ENCODE results near the gene MAPK12. TPM values are rescaled to one million over a fixed set of nuclear protein-coding genes. Genes with fewer than 3 reads are reported as not detected.

The MAPK12 gene
- polyA plus RNA-seq, 1 experiment, result 51.4 TPM

DNA sequence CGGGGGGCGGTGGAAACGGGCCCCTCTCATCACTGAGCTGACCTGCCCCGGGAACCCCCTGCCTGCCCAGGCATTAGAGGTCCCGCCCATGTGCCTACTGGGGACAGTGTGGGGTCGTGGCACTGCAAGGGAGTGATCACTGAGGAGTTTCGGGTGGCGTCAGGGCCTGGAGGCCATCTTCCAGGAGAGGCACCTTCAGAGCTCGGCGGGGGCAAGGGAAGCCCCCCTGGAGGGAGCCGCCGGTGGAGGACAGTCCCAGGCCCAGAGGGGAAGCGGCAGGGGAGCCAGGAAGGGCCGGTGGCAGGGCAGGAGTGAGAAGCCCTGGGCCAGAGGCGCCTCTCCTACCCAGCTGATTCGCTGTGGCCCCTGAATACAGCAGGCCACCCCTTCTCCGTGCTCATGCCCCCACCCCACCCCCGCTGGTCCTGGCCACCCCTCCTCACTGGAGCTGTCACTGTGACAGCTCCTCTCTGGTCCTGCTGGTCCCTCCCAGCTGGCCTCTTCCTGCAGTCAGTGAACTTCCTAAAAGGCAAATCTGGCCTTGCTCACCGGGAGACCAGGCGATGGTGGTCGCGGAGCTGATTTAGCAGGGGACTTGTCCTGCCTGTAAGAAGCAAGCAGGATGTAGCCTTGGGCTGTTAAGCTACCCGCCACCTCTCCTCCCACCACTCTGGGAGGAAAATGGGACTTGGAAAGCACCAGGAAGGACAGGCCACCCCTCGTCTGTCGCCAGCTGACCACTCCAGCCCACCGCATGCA, 10.7 kb upstream of the MAPK12 start:
- H3K4me3 ChIP-seq (ENCODE audit: low read depth, low read length), result no peak overlapping the region
- POLR2A ChIA-PET, result interaction anchor here (0.7 kb wide), 1 partner anchor 22 kb away, joined by 3 read pairs; no protein-coding TSS in a partner anchor
- H3K36me3 ChIP-seq (ENCODE audit: control insufficient read depth, insufficient read depth, low read length), result peaks cover 21% of the 10 kb centered on the region
- DNase-seq (ENCODE audit: low read depth), result no peak
- H3K27me3 ChIP-seq (ENCODE audit: control insufficient read depth, insufficient read depth, low read length), result no peaks in the 10 kb centered on the region
- TF ChIP-seq, protein P1, sequence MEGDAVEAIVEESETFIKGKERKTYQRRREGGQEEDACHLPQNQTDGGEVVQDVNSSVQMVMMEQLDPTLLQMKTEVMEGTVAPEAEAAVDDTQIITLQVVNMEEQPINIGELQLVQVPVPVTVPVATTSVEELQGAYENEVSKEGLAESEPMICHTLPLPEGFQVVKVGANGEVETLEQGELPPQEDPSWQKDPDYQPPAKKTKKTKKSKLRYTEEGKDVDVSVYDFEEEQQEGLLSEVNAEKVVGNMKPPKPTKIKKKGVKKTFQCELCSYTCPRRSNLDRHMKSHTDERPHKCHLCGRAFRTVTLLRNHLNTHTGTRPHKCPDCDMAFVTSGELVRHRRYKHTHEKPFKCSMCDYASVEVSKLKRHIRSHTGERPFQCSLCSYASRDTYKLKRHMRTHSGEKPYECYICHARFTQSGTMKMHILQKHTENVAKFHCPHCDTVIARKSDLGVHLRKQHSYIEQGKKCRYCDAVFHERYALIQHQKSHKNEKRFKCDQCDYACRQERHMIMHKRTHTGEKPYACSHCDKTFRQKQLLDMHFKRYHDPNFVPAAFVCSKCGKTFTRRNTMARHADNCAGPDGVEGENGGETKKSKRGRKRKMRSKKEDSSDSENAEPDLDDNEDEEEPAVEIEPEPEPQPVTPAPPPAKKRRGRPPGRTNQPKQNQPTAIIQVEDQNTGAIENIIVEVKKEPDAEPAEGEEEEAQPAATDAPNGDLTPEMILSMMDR (IDR thresholded peaks at IDR 0.05; ENCODE audit: insufficient read depth, low read depth, low read length), result no peak
- CTCF ChIA-PET, result interaction anchor here (1.1 to 7.1 kb wide), 11 partner anchors 8 to 69 kb away, joined by 3 to 78 read pairs (median 5); partner anchors contain the start of genes DENND6B, HDAC10 and PLXNB2

DNA sequence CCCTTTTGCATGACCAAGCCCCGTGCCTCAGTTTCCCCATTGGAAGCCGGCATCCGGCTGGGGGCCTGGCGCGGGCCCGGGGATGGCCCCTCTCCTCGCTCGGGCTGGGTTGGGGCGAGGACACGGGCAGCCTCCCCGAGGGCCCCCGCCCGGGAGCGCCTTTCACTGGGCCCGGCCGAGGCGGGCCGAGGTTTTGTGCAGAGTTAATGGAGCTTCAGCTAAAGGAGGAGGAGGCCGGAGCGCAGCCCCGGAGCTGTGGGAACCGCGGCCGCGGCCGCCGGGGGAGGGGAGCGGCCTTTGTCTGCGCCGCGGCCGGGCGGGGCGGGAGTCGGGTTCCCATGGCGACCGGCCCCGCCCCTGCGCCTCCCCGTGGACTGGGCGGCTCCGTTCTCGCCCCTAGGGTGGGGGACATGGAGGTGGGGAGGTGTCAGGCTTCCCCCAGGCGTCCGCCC, 10.1 kb upstream of the MAPK12 start:
- DNase-seq (ENCODE audit: low read depth), result no peak
- TF ChIP-seq, protein P1 (IDR thresholded peaks at IDR 0.05; ENCODE audit: insufficient read depth, low read depth, low read length), result peak; percentile 24; the same call in 1 of the 2 replicates
- H3K27me3 ChIP-seq (ENCODE audit: control insufficient read depth, insufficient read depth, low read length), result no peaks in the 10 kb centered on the region
- ChIA-PET CTCF (interaction anchor here (1.3 to 7.1 kb wide), 7 partner anchors 9 to 71 kb away, joined by 4 to 78 read pairs (median 5); partner anchors contain the start of genes DENND6B and HDAC10), POLR2A (interaction anchor here (0.7 kb wide), 1 partner anchor 22 kb away, joined by 3 read pairs; no protein-coding TSS in a partner anchor)
- peak overlapping the region; percentile 51 for H3K4me3 ChIP-seq (ENCODE audit: low read depth, low read length)
- peaks cover 18% of the 10 kb centered on the region for H3K36me3 ChIP-seq (ENCODE audit: control insufficient read depth, insufficient read depth, low read length)

DNA sequence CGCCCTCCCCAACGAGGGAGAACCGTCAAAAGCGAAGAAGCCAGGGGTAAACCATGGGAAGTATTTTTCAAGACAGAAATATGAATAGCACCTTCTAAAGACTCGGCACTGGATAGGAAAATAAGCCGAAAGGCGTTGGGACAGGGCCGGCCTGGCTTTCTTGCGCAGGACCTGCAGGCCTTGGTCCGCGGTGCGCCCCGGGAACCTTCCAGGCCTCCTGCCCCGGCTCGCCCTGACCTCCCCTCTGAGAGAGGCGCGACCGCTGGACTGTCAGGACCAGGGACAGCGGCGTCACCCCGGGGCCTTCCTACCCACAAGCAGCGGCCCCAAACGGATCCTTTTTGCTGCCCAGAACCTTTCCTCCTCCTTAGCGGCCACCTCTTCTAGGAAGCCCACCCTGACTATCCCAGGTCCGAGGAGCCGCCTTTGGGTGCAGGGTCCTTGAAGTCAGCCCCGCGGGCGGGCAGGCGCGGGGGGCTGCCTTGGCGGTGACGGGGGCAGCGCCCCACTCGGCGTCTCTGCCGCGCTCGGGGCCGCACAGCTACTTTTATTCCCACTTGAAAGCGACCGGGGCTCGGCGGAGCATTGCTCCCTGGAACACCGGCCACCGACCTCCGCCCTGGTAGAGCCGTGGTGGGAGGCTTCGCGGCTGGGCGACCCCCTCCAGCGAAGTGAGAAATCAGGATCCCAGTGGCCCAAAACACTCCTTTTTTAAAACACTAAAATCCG, 9.3 kb upstream of the MAPK12 start:
- DNase-seq (ENCODE audit: low read depth), result no peak
- ChIA-PET CTCF (interaction anchor here (1.3 to 7.1 kb wide), 7 partner anchors 8 to 71 kb away, joined by 4 to 78 read pairs (median 5); partner anchors contain the start of genes DENND6B and HDAC10), POLR2A (interaction anchor here (0.5 to 1.1 kb wide), 2 partner anchors 38 to 52 kb away, joined by 3 to 5 read pairs; no protein-coding TSS in a partner anchor)

DNA sequence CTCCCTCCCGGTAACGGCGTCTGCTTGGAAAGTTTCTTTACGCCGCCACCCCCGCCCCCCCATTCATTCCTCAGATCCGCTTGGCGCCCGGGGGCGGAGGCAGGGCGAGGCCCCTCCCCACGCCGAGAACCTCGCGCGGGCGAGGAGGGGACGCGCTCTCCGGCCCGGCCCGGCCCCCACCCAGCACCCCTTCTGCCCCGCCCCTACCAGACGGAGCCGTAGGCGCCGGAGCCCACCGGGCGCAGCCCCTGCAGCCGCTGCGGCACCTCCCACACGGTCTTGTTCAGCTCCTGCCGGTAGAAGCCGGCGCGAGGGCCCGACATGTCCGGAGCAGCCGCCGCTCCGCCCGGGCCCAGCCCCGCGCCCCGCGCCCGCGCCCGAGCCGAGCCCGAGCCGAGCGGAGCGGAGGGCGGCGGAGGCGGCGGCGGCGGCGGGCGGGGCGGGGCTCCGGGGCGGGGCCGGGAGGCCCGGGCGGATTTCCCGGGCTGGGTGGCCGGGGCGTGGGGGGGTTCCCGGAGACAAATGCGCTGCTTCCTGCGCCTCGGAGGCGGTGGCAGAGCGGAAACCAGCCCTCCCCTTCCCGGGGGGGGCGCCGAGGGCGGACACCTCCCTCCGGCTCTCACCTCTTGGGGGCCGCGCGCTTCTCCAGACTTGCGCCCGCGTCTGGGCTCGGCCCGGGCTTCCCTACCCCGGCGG, 8.6 kb upstream of the MAPK12 start, which contains the start of gene MAPK11:
Gene MAPK11, minus strand, starts transcription at position 411 of the 696 bp plus-strand sequence. Its CDS starts 88 bp downstream, at position 323.
- TF ChIP-seq, protein P1 (IDR thresholded peaks at IDR 0.05; ENCODE audit: insufficient read depth, low read depth, low read length), result no peak
- H3K4me3 ChIP-seq (ENCODE audit: low read depth, low read length), result peak within 1 kb of the TSS; percentile 51
- H3K27me3 ChIP-seq (ENCODE audit: control insufficient read depth, insufficient read depth, low read length), result no peaks in the 10 kb centered on the region
- CTCF ChIA-PET, result interaction anchor here (1.4 to 1.5 kb wide), 2 partner anchors 29 to 56 kb away, joined by 4 to 6 read pairs; partner anchors contain the start of gene DENND6B
- POLR2A ChIA-PET, result interaction anchor here (1.1 kb wide), 1 partner anchor 38 kb away, joined by 5 read pairs; no protein-coding TSS in a partner anchor
- peaks cover 7% of the 10 kb centered on the region for H3K36me3 ChIP-seq (ENCODE audit: control insufficient read depth, insufficient read depth, low read length)
- DNase-seq (ENCODE audit: low read depth), result no peak

More for the DNA sequence above, 9.3 kb upstream of the MAPK12 start:
- peak overlapping the region; percentile 51 for H3K4me3 ChIP-seq (ENCODE audit: low read depth, low read length)
- H3K36me3 ChIP-seq (ENCODE audit: control insufficient read depth, insufficient read depth, low read length), result peaks cover 13% of the 10 kb centered on the region
- no peaks in the 10 kb centered on the region for H3K27me3 ChIP-seq (ENCODE audit: control insufficient read depth, insufficient read depth, low read length)
- TF ChIP-seq, protein P1 (IDR thresholded peaks at IDR 0.05; ENCODE audit: insufficient read depth, low read depth, low read length), result no peak
